ENCODE results near the gene TBC1D14. TPM values are rescaled to one million over a fixed set of nuclear protein-coding genes. Genes with fewer than 3 reads are reported as not detected.

The TBC1D14 gene
- total RNA-seq, 2 donors from 2014 or later: 21.3 to 38.2 TPM

GRCh38 chr4:7020290-7020689, 110.7 kb downstream of the TBC1D14 start:
- Mint-ChIP-seq H3K9me3 (no peaks in the 10 kb centered on the region), H3K36me3 (peaks cover 0 to under 1% of the 10 kb centered on the region in 2 donors), H3K27ac (peak overlapping the region; percentile 60 to 76)
- DNase-seq (ENCODE audit: low spot score in 2 of 2): no peak
- ATAC-seq: no peak

- ATAC-seq (no peak), DNase-seq (ENCODE audit: low spot score in 2 of 2) (no peak)
- Mint-ChIP-seq H3K36me3 (no peaks in the 10 kb centered on the region), H3K9me3 (no peaks in the 10 kb centered on the region), H3K27ac (peak overlapping the region in 1 of 2 donors; percentile 76)
Observed at GRCh38 chr4:7020856-7021255, 111.2 kb downstream of the TBC1D14 start.

GRCh38 chr4:7021355-7021754, 111.7 kb downstream of the TBC1D14 start:
- peak overlapping the region in 1 of 2 donors; percentile 76 for H3K27ac Mint-ChIP-seq
- no peaks in the 10 kb centered on the region for H3K9me3 Mint-ChIP-seq
- peaks cover 0 to 3% of the 10 kb centered on the region in 2 donors for H3K36me3 Mint-ChIP-seq
- DNase-seq (ENCODE audit: low spot score in 2 of 2) (no peak), ATAC-seq (no peak)

GRCh38 chr4:7021930-7022664, 112.5 kb downstream of the TBC1D14 start:
- ATAC-seq: no peak
- Mint-ChIP-seq H3K9me3 (no peaks in the 10 kb centered on the region), H3K36me3 (peaks cover 5 to 11% of the 10 kb centered on the region in 2 donors)

GRCh38 chr4:7023486-7023885, 113.9 kb downstream of the TBC1D14 start:
- H3K36me3 Mint-ChIP-seq: peaks cover 5 to 11% of the 10 kb centered on the region in 2 donors
- DNase-seq (ENCODE audit: low spot score in 2 of 2) (no peak), ATAC-seq (no peak)
- no peaks in the 10 kb centered on the region for H3K9me3 Mint-ChIP-seq
- H3K27ac Mint-ChIP-seq: peak overlapping the region in 1 of 2 donors; percentile 7

More at GRCh38 chr4:7021930-7022664, 112.5 kb downstream of the TBC1D14 start:
- DNase-seq (ENCODE audit: low spot score in 2 of 2): no peak
- peak overlapping the region; percentile 46 to 98 for H3K27ac Mint-ChIP-seq

- H3K27ac Mint-ChIP-seq: peak overlapping the region in 1 of 2 donors; percentile 7
- ATAC-seq: no peak
Observed at GRCh38 chr4:7023901-7024300, 114.3 kb downstream of the TBC1D14 start.

GRCh38 chr4:7024336-7024890, 114.8 kb downstream of the TBC1D14 start:
- peaks cover 5 to 11% of the 10 kb centered on the region in 2 donors for H3K36me3 Mint-ChIP-seq
- H3K27ac Mint-ChIP-seq: no peak overlapping the region
- no peaks in the 10 kb centered on the region for H3K9me3 Mint-ChIP-seq
- ATAC-seq (no peak), DNase-seq (ENCODE audit: low spot score in 2 of 2) (no peak)

More at GRCh38 chr4:7023901-7024300, 114.3 kb downstream of the TBC1D14 start:
- peaks cover 5 to 11% of the 10 kb centered on the region in 2 donors for H3K36me3 Mint-ChIP-seq
- DNase-seq (ENCODE audit: low spot score in 2 of 2): no peak
- H3K9me3 Mint-ChIP-seq: no peaks in the 10 kb centered on the region

GRCh38 chr4:7025040-7025602, 115.5 kb downstream of the TBC1D14 start:
- Mint-ChIP-seq H3K27ac (no peak overlapping the region), H3K36me3 (peaks cover 5 to 11% of the 10 kb centered on the region in 2 donors), H3K9me3 (no peaks in the 10 kb centered on the region)
- ATAC-seq (no peak), DNase-seq (ENCODE audit: low spot score in 2 of 2) (no peak)

- no peak for DNase-seq (ENCODE audit: low spot score in 2 of 2)
- H3K9me3 Mint-ChIP-seq: no peaks in the 10 kb centered on the region
- H3K36me3 Mint-ChIP-seq: peaks cover 5 to 17% of the 10 kb centered on the region in 2 donors
- ATAC-seq: no peak
- peak overlapping the region in 1 of 2 donors; percentile 53 for H3K27ac Mint-ChIP-seq
Observed at GRCh38 chr4:7026107-7026506, 116.5 kb downstream of the TBC1D14 start.

- ATAC-seq (no peak), DNase-seq (ENCODE audit: low spot score in 2 of 2) (no peak)
- Mint-ChIP-seq H3K36me3 (peaks cover 5 to 17% of the 10 kb centered on the region in 2 donors), H3K9me3 (no peaks in the 10 kb centered on the region), H3K27ac (peak overlapping the region in 1 of 2 donors; percentile 53)
Observed at GRCh38 chr4:7027284-7027683, 117.7 kb downstream of the TBC1D14 start.

GRCh38 chr4:7027913-7028312, 118.3 kb downstream of the TBC1D14 start:
- ATAC-seq: no peak
- H3K36me3 Mint-ChIP-seq: peaks cover 5 to 17% of the 10 kb centered on the region in 2 donors

GRCh38 chr4:7029212-7029611, 119.6 kb downstream of the TBC1D14 start:
- Mint-ChIP-seq H3K27ac (peak overlapping the region; percentile 20 to 68), H3K36me3 (peaks cover 5 to 17% of the 10 kb centered on the region in 2 donors), H3K9me3 (no peaks in the 10 kb centered on the region)
- DNase-seq (ENCODE audit: low spot score in 2 of 2) (no peak), ATAC-seq (no peak)

More at GRCh38 chr4:7027913-7028312, 118.3 kb downstream of the TBC1D14 start:
- DNase-seq (ENCODE audit: low spot score in 2 of 2): no peak
- H3K27ac Mint-ChIP-seq: peak overlapping the region in 1 of 2 donors; percentile 80
- H3K9me3 Mint-ChIP-seq: no peaks in the 10 kb centered on the region

- Mint-ChIP-seq H3K27ac (peak overlapping the region; percentile 14 to 68), H3K9me3 (no peaks in the 10 kb centered on the region), H3K36me3 (peaks cover 5 to 17% of the 10 kb centered on the region in 2 donors)
- DNase-seq (ENCODE audit: low spot score in 2 of 2): no peak
- ATAC-seq: no peak
Observed at GRCh38 chr4:7029921-7030320, 120.3 kb downstream of the TBC1D14 start.

GRCh38 chr4:7030856-7031255, 121.2 kb downstream of the TBC1D14 start:
- DNase-seq (ENCODE audit: low spot score in 2 of 2) (no peak), ATAC-seq (no peak)
- peaks cover 5 to 17% of the 10 kb centered on the region in 2 donors for H3K36me3 Mint-ChIP-seq
- H3K27ac Mint-ChIP-seq: peak overlapping the region; percentile 14 to 81
- H3K9me3 Mint-ChIP-seq: no peaks in the 10 kb centered on the region

- Mint-ChIP-seq H3K36me3 (peaks cover 1 to 9% of the 10 kb centered on the region in 2 donors), H3K27ac (peak overlapping the region in 1 of 2 donors; percentile 81), H3K9me3 (no peaks in the 10 kb centered on the region)
- DNase-seq (ENCODE audit: low spot score in 2 of 2): no peak
- ATAC-seq: no peak
Observed at GRCh38 chr4:7031558-7032449, 122.2 kb downstream of the TBC1D14 start.

GRCh38 chr4:7032596-7032995, 123.0 kb downstream of the TBC1D14 start:
- Mint-ChIP-seq H3K36me3 (peaks cover 0 to 5% of the 10 kb centered on the region in 2 donors), H3K27ac (peak overlapping the region in 1 of 2 donors; percentile 81), H3K9me3 (no peaks in the 10 kb centered on the region)
- ATAC-seq: no peak
- no peak for DNase-seq (ENCODE audit: low spot score in 2 of 2)
